ENCODE measurements around the gene ANTXR2. TPM values are rescaled to one million over a fixed set of nuclear protein-coding genes. Genes with fewer than 3 reads are reported as not detected.
"Not testable (repeated sequence)": the region's sequence is repeated elsewhere in the genome, so short reads cannot be mapped to it uniquely, and the experiment has no call there.

ANTXR2 gene
- total and polyA plus RNA-seq, 2 of the 8 experiments (the other 6 are each of a cell fraction or from before 2014, with no cell fraction given): 1.1 to 7.5 TPM

DNA sequence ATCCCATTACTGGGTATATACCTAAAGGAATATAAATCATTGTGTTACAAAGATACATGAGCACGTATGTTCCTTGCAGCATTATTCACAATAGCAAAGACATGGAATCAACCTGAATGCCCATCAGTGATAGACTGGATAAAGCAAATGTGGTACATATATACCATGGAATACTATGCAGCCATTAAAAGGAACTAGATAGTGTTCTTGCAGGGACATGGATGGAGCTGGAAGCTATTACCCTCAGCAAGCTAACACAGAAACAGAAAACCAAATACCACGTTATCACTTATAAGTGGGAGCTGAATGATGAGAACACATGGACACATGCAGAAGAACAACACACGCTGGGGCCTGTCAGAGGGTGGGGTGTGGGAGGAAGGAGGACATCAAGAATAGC is 48.8 kb upstream of the ANTXR2 start:
- H2BK15ac ChIP-seq (ENCODE audit: low read length); H3K18ac ChIP-seq (ENCODE audit: extremely low read depth, low read length); H3K27me3 ChIP-seq (replicated peaks in 1 of 4; ENCODE audit: control insufficient read depth in 3 of 4, extremely low read depth in 1 of 4, insufficient read depth in 3 of 4, low read length in 3 of 4); H2BK5ac ChIP-seq (ENCODE audit: low read depth, low read length); H3K27ac ChIP-seq (ENCODE audit: low read depth, low read length); H3K9ac ChIP-seq (replicated peaks in 1 of 4; ENCODE audit: extremely low read depth in 1 of 4, low read depth in 3 of 4, low read length in 3 of 4); H3K79me1 ChIP-seq (ENCODE audit: low read depth, low read length); H2BK20ac ChIP-seq (ENCODE audit: low read length); H3K36me3 ChIP-seq (ENCODE audit: control insufficient read depth in 2 of 4, insufficient read depth in 4 of 4, low read length in 3 of 4); H2BK12ac ChIP-seq (ENCODE audit: low read depth, low read length); H2BK120ac ChIP-seq (replicated peaks; ENCODE audit: low read depth, low read length); H4K20me1 ChIP-seq (replicated peaks in 1 of 2; ENCODE audit: control insufficient read depth in 1 of 2, insufficient read depth in 2 of 2, low read length in 2 of 2); H3K14ac ChIP-seq (ENCODE audit: insufficient read length); H4K91ac ChIP-seq (replicated peaks; ENCODE audit: insufficient read length, low read length); POLR2A ChIA-PET (ENCODE audit: partially characterized antibody); FAIRE-seq; H3K56ac ChIP-seq (replicated peaks; ENCODE audit: insufficient read length, low read depth, low read length); H3K9me3 ChIP-seq (ENCODE audit: insufficient read depth in 2 of 2, low read depth in 1 of 2, low read length in 1 of 2); H3K4me2 ChIP-seq (ENCODE audit: insufficient read depth in 1 of 2, low read depth in 2 of 2, low read length in 2 of 2); H3K4me3 ChIP-seq (ENCODE audit: extremely low read depth in 1 of 4, insufficient read depth in 2 of 4, low read depth in 3 of 4, low read length in 4 of 4); DNase-seq (ENCODE audit: low read depth in 1 of 2, low spot score in 2 of 2); H2AK5ac ChIP-seq (ENCODE audit: low read depth, low read length); H4K8ac ChIP-seq (ENCODE audit: extremely low read depth, insufficient read depth, low read length); H2AFZ ChIP-seq (ENCODE audit: low read length); H3K23me2 ChIP-seq (ENCODE audit: low read depth, low read length); H3K23ac ChIP-seq (ENCODE audit: insufficient read length); H3K79me2 ChIP-seq (ENCODE audit: control insufficient read depth in 1 of 2, insufficient read depth in 2 of 2, low read length in 2 of 2); H3K4me1 ChIP-seq (replicated peaks in 1 of 4; ENCODE audit: control insufficient read depth in 3 of 4, insufficient read depth in 4 of 4, low read length in 3 of 4); H3K4ac ChIP-seq (replicated peaks; ENCODE audit: insufficient read length, low read depth, low read length); H4K5ac ChIP-seq (ENCODE audit: insufficient read length, low read depth, low read length): not testable (repeated sequence)
- 79% methylated on average over 3 of the region's 3 CpGs; no CpG with 5 or more reads in 1 of the 2 experiments for WGBS, 2 experiments (ENCODE audit: extremely low coverage in 1 of 2, insufficient coverage in 1 of 2, insufficient read length in 1 of 2, insufficient replicate concordance in 2 of 2, low coverage in 1 of 2, low lambda C conversion rate in 2 of 2, missing lambda C conversion rate in 1 of 2)
- CTCF ChIA-PET (ENCODE audit: partially characterized antibody): interaction anchor here (0.7 kb wide), 1 partner anchor 204 kb away, joined by 3 read pairs; no protein-coding TSS in a partner anchor

DNA sequence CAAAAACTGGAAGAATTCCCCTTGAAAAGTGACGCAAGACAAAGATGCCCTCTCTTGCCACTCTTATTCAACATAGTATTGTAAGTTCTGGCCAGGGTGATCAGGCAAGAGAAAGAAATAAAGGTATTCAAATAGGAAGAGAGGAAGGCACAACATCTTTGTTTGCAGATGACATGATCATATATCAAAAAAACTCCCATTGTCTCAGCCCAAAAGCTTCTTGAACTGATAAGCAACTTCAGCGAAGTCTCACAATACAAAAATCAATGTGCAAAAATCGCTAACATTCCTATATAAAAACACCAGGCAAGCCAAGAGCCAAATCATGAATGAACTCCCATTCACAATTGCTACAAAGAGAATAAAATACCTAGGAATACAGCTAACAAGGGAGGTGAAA is 46.6 kb upstream of the ANTXR2 start:
- FAIRE-seq; H3K18ac ChIP-seq (ENCODE audit: extremely low read depth, low read length); H3K79me2 ChIP-seq (ENCODE audit: control insufficient read depth in 1 of 2, insufficient read depth in 2 of 2, low read length in 2 of 2): not testable (repeated sequence)

More for the DNA sequence above, 46.6 kb upstream of the ANTXR2 start:
- H3K14ac ChIP-seq (ENCODE audit: insufficient read length); H3K4ac ChIP-seq (replicated peaks; ENCODE audit: insufficient read length, low read depth, low read length); DNase-seq (ENCODE audit: low read depth in 1 of 2, low spot score in 2 of 2); H2BK20ac ChIP-seq (ENCODE audit: low read length); H3K4me3 ChIP-seq (ENCODE audit: extremely low read depth in 1 of 4, insufficient read depth in 2 of 4, low read depth in 3 of 4, low read length in 4 of 4); H3K9me3 ChIP-seq (ENCODE audit: insufficient read depth in 2 of 2, low read depth in 1 of 2, low read length in 1 of 2); H3K27me3 ChIP-seq (replicated peaks in 1 of 4; ENCODE audit: control insufficient read depth in 3 of 4, extremely low read depth in 1 of 4, insufficient read depth in 3 of 4, low read length in 3 of 4); H3K9ac ChIP-seq (replicated peaks in 1 of 4; ENCODE audit: extremely low read depth in 1 of 4, low read depth in 3 of 4, low read length in 3 of 4); H3K4me1 ChIP-seq (replicated peaks in 1 of 4; ENCODE audit: control insufficient read depth in 3 of 4, insufficient read depth in 4 of 4, low read length in 3 of 4); H3K36me3 ChIP-seq (ENCODE audit: control insufficient read depth in 2 of 4, insufficient read depth in 4 of 4, low read length in 3 of 4); H3K27ac ChIP-seq (ENCODE audit: low read depth, low read length); H3K23ac ChIP-seq (ENCODE audit: insufficient read length); H3K79me1 ChIP-seq (ENCODE audit: low read depth, low read length); H4K20me1 ChIP-seq (replicated peaks in 1 of 2; ENCODE audit: control insufficient read depth in 1 of 2, insufficient read depth in 2 of 2, low read length in 2 of 2); H3K4me2 ChIP-seq (ENCODE audit: insufficient read depth in 1 of 2, low read depth in 2 of 2, low read length in 2 of 2); H2BK5ac ChIP-seq (ENCODE audit: low read depth, low read length); H3K23me2 ChIP-seq (ENCODE audit: low read depth, low read length); H2BK12ac ChIP-seq (ENCODE audit: low read depth, low read length); H4K91ac ChIP-seq (replicated peaks; ENCODE audit: insufficient read length, low read length); H4K5ac ChIP-seq (ENCODE audit: insufficient read length, low read depth, low read length); CTCF ChIA-PET (ENCODE audit: partially characterized antibody); H2BK15ac ChIP-seq (ENCODE audit: low read length); H3K56ac ChIP-seq (replicated peaks; ENCODE audit: insufficient read length, low read depth, low read length); H2AK5ac ChIP-seq (ENCODE audit: low read depth, low read length); H4K8ac ChIP-seq (ENCODE audit: extremely low read depth, insufficient read depth, low read length); H2AFZ ChIP-seq (ENCODE audit: low read length); H2BK120ac ChIP-seq (replicated peaks; ENCODE audit: low read depth, low read length); POLR2A ChIA-PET (ENCODE audit: partially characterized antibody): not testable (repeated sequence)
- 86% methylated on average over 3 of the region's 3 CpGs; no CpG with 5 or more reads in 1 of the 2 experiments for WGBS, 2 experiments (ENCODE audit: extremely low coverage in 1 of 2, insufficient coverage in 1 of 2, insufficient read length in 1 of 2, insufficient replicate concordance in 2 of 2, low coverage in 1 of 2, low lambda C conversion rate in 2 of 2, missing lambda C conversion rate in 1 of 2)

All from H1 (cell line).